Mesenchymal stem cell (in vitro differentiated cells and primary cell): Measurements from ENCODE around the gene PAPPA2.
A peak's percentile ranks its signal among the peaks of the same experiment; 100 is the strongest.

Experiments
- DNase-seq: peaks from one replicate; pipeline ENCODE4 v3.0.0-alpha.2; 2013
- H2AFZ ChIP-seq: one replicate; pipeline ENCODE4 v1.6.1; 2013; ENCODE audit warnings: low read depth, mild to moderate bottlenecking, control low read depth, inconsistent platforms, low read length, moderate library complexity
- H2AK5ac ChIP-seq: 2 replicates; pipeline ENCODE4 v1.6.1; 2013; ENCODE audit warnings: low read length, moderate library complexity, mild to moderate bottlenecking, inconsistent platforms; ENCODE audit not compliant: severe bottlenecking
- H2BK120ac ChIP-seq: one replicate; pipeline ENCODE4 v1.6.1; 2013; ENCODE audit warnings: low read depth, mild to moderate bottlenecking, inconsistent platforms, low read length, moderate library complexity
- H2BK12ac ChIP-seq, 2 experiments: one replicate each; pipeline ENCODE4 v1.6.1; 2013; ENCODE audit warnings: inconsistent platforms in 2 of 2, low read length in 2 of 2, mild to moderate bottlenecking in 2 of 2, moderate library complexity in 2 of 2, control low read depth in 1 of 2
- H2BK15ac ChIP-seq: one replicate; pipeline ENCODE4 v1.6.1; 2013; ENCODE audit warnings: mild to moderate bottlenecking, low read depth, inconsistent platforms; ENCODE audit not compliant: poor library complexity, severe bottlenecking
- H2BK5ac ChIP-seq: 2 replicates; pipeline ENCODE4 v1.6.1; 2013; ENCODE audit warnings: low read depth, mild to moderate bottlenecking, low read length, control low read depth, inconsistent platforms; ENCODE audit not compliant: poor library complexity, severe bottlenecking
- H3K14ac ChIP-seq, 2 experiments: one replicate each; pipeline ENCODE4 v1.6.1; 2013; ENCODE audit warnings: inconsistent platforms in 2 of 2, low read length in 2 of 2, control low read depth in 1 of 2, mild to moderate bottlenecking in 1 of 2, moderate library complexity in 1 of 2
- H3K18ac ChIP-seq, 2 experiments: one replicate each; pipeline ENCODE4 v1.6.1; 2013; ENCODE audit warnings: inconsistent platforms in 2 of 2, low read length in 2 of 2, control low read depth in 1 of 2, low read depth in 1 of 2, mild to moderate bottlenecking in 1 of 2
- H3K23ac ChIP-seq, 2 experiments: one replicate each; pipeline ENCODE4 v1.6.1; 2013; ENCODE audit warnings: inconsistent platforms in 2 of 2, low read length in 2 of 2, mild to moderate bottlenecking in 2 of 2, moderate library complexity in 2 of 2, control low read depth in 1 of 2
- H3K27ac ChIP-seq: 2 replicates; pipeline ENCODE4 v1.5.1; 2013; ENCODE audit warnings: mild to moderate bottlenecking, moderate library complexity, low read length, control low read depth, inconsistent platforms; ENCODE audit not compliant: poor library complexity, severe bottlenecking
- H3K27me3 ChIP-seq, 2 experiments: 2 replicates each; pipeline versions ENCODE4 v1.6.1 to v1.7.0; 2013; ENCODE audit warnings: low read length in 2 of 2, mild to moderate bottlenecking in 2 of 2, moderate library complexity in 2 of 2, control low read depth in 1 of 2, inconsistent platforms in 1 of 2; ENCODE audit not compliant: control insufficient read depth in 1 of 2, insufficient read depth in 1 of 2
- H3K36me3 ChIP-seq, 2 experiments: 2 replicates each; pipeline versions ENCODE4 v1.6.1 to v1.7.0; 2013; ENCODE audit warnings: low read length in 2 of 2, control low read depth in 1 of 2, inconsistent platforms in 1 of 2, low read depth in 1 of 2, mild to moderate bottlenecking in 1 of 2; ENCODE audit not compliant: insufficient read depth in 2 of 2, control insufficient read depth in 1 of 2
- H3K4ac ChIP-seq, 2 experiments: one replicate each; pipeline ENCODE4 v1.6.1; 2013; ENCODE audit warnings: inconsistent platforms in 2 of 2, low read length in 2 of 2, mild to moderate bottlenecking in 2 of 2, moderate library complexity in 2 of 2, control low read depth in 1 of 2, low read depth in 1 of 2
- H3K4me1 ChIP-seq: 2 replicates; pipeline ENCODE4 v1.6.1; 2013; ENCODE audit warnings: low read depth, low read length, control low read depth; ENCODE audit not compliant: control insufficient read depth, insufficient read depth
- H3K4me2 ChIP-seq: 2 replicates; pipeline ENCODE4 v1.6.1; 2013; ENCODE audit warnings: low read length, mild to moderate bottlenecking, inconsistent platforms; ENCODE audit not compliant: poor library complexity, severe bottlenecking
- H3K4me3 ChIP-seq, 2 experiments: 2 replicates each; pipeline versions ENCODE4 v1.5.1 to v1.7.0; 2013; ENCODE audit warnings: low read length in 2 of 2, mild to moderate bottlenecking in 2 of 2, control low read depth in 1 of 2, low read depth in 1 of 2; ENCODE audit not compliant: insufficient read depth in 1 of 2
- H3K79me1 ChIP-seq: replicated peaks from 2 replicates; pipeline ENCODE4 v1.6.1; 2013; ENCODE audit warnings: mild to moderate bottlenecking, control low read depth, low read length, inconsistent platforms; ENCODE audit not compliant: poor library complexity, severe bottlenecking
- H3K9ac ChIP-seq: 2 replicates; pipeline ENCODE4 v1.7.0; 2013; ENCODE audit warnings: mild to moderate bottlenecking, low read length, moderate library complexity
- H3K9me3 ChIP-seq: 2 replicates; pipeline ENCODE4 v1.7.0; 2013; ENCODE audit warnings: mild to moderate bottlenecking, low read length; ENCODE audit not compliant: control insufficient read depth
- H4K8ac ChIP-seq: one replicate; pipeline ENCODE4 v1.6.1; 2013; ENCODE audit warnings: inconsistent platforms, mild to moderate bottlenecking, low read length, moderate library complexity
- H4K91ac ChIP-seq: one replicate; pipeline ENCODE4 v1.6.1; 2013; ENCODE audit warnings: mild to moderate bottlenecking, low read length, inconsistent platforms
- WGBS: methylation state at CpG from one replicate; pipeline ENCODE4 v1.1.7; 2013; ENCODE audit warnings: mixed read lengths; 5-methylcytosine and 5-hydroxymethylcytosine counted together

Gene PAPPA2

GRCh38 chr1:176796583-176796982, 333.6 kb downstream of the PAPPA2 start:
- Histone ChIP-seq H2BK120ac (no peak overlapping the region), H3K9me3 (no peaks in the 10 kb centered on the region), H2AFZ (no peak overlapping the region), H4K91ac (no peak overlapping the region), H3K18ac (no peak overlapping the region), H2BK5ac (no peak overlapping the region), H2BK15ac (no peak overlapping the region), H3K4me3 (no peak overlapping the region), H3K27me3 (no peaks in the 10 kb centered on the region), H3K23ac (no peak overlapping the region), H3K14ac (no peak overlapping the region), H3K27ac (no peak overlapping the region), H3K9ac (no peak overlapping the region), H3K79me1 (no peaks in the 10 kb centered on the region), H3K4me1 (no peaks in the 10 kb centered on the region), H3K36me3 (no peaks in the 10 kb centered on the region), H4K8ac (no peak overlapping the region), H2AK5ac (no peak overlapping the region), H2BK12ac (no peak overlapping the region), H3K4me2 (no peak overlapping the region), H3K4ac (no peak overlapping the region)
- no peak for DNase-seq
- WGBS = 30% methylated on average over 1 of the region's 1 CpG

GRCh38 chr1:176799327-176799726, 336.4 kb downstream of the PAPPA2 start:
- H2BK15ac ChIP-seq = no peak overlapping the region
- H3K4ac ChIP-seq = no peak overlapping the region
- no peak overlapping the region for H3K4me3 ChIP-seq
- no peak overlapping the region for H4K91ac ChIP-seq
- no peak overlapping the region for H2AFZ ChIP-seq
- H3K23ac ChIP-seq = no peak overlapping the region
- H3K18ac ChIP-seq = no peak overlapping the region
- H3K4me1 ChIP-seq = no peaks in the 10 kb centered on the region
- H3K4me2 ChIP-seq = no peak overlapping the region
- H3K9me3 ChIP-seq = no peaks in the 10 kb centered on the region
- H4K8ac ChIP-seq = no peak overlapping the region
- H3K36me3 ChIP-seq = no peaks in the 10 kb centered on the region
- H2BK5ac ChIP-seq = no peak overlapping the region
- H2BK120ac ChIP-seq = no peak overlapping the region
- H2AK5ac ChIP-seq = no peak overlapping the region
- 84% methylated on average over 2 of the region's 3 CpGs for WGBS
- no peak overlapping the region for H3K14ac ChIP-seq
- H2BK12ac ChIP-seq = no peak overlapping the region
- H3K27me3 ChIP-seq = no peaks in the 10 kb centered on the region
- H3K9ac ChIP-seq = no peak overlapping the region
- H3K27ac ChIP-seq = no peak overlapping the region
- no peak for DNase-seq
- no peaks in the 10 kb centered on the region for H3K79me1 ChIP-seq

- 62% methylated on average over 5 of the region's 5 CpGs for WGBS
- Histone ChIP-seq H3K18ac (no peak overlapping the region), H3K9me3 (no peaks in the 10 kb centered on the region), H3K4me2 (no peak overlapping the region), H3K27ac (no peak overlapping the region), H3K4ac (no peak overlapping the region), H2BK12ac (no peak overlapping the region), H3K9ac (peak overlapping the region; percentile 48), H3K4me1 (no peaks in the 10 kb centered on the region), H2BK15ac (no peak overlapping the region), H4K91ac (no peak overlapping the region), H4K8ac (no peak overlapping the region), H2BK120ac (no peak overlapping the region), H2BK5ac (no peak overlapping the region), H2AK5ac (no peak overlapping the region), H3K36me3 (no peaks in the 10 kb centered on the region), H3K79me1 (no peaks in the 10 kb centered on the region), H2AFZ (no peak overlapping the region), H3K27me3 (no peaks in the 10 kb centered on the region), H3K23ac (no peak overlapping the region), H3K14ac (no peak overlapping the region), H3K4me3 (peak overlapping the region in 1 of 2 experiments; percentile 50)
- DNase-seq = no peak
Measured at GRCh38 chr1:176800978-176801513, 338.1 kb downstream of the PAPPA2 start.

- H3K9me3 ChIP-seq = no peaks in the 10 kb centered on the region
Measured at GRCh38 chr1:176801514-176802020, 338.6 kb downstream of the PAPPA2 start.

More at GRCh38 chr1:176801514-176802020, 338.6 kb downstream of the PAPPA2 start:
- Histone ChIP-seq H3K27ac (no peak overlapping the region), H3K79me1 (no peaks in the 10 kb centered on the region), H3K27me3 (no peaks in the 10 kb centered on the region), H3K4me1 (no peaks in the 10 kb centered on the region), H3K14ac (no peak overlapping the region), H4K8ac (peak overlapping the region; percentile 40), H3K9ac (peak overlapping the region; percentile 48), H2BK5ac (no peak overlapping the region), H3K23ac (no peak overlapping the region), H3K4ac (no peak overlapping the region), H2BK12ac (no peak overlapping the region), H3K4me3 (peak overlapping the region in 1 of 2 experiments; percentile 50), H2AK5ac (no peak overlapping the region), H2BK120ac (no peak overlapping the region), H4K91ac (no peak overlapping the region), H2AFZ (no peak overlapping the region), H2BK15ac (no peak overlapping the region), H3K4me2 (no peak overlapping the region), H3K36me3 (no peaks in the 10 kb centered on the region), H3K18ac (peak overlapping the region in 1 of 2 experiments; percentile 21)
- 19% methylated on average over 5 of the region's 5 CpGs for whole genome bisulfite sequencing
- peak; percentile 19 for DNase-seq
